Measurements from ENCODE around the gene TARBP1.

DNA sequence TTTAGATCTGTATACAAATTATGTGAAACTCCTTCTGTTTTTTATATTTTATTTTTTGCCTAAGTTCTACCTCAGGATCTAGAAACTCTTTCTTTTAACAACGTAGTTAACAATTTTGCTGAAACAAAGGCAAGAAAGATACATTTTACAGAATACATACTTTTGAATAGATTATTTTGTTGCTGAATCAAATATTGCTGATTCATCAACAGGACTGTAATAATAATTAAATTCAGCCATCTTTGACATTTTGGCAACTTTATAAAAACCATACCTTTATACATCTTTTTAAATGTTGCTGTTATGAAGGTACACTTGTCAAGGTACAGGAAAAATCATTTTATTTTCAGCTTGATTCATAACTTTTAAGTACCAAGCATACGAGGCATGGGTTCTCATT is 116.4 kb downstream of the TARBP1 start:
- no peak for TF ChIP-seq POLR2A (IDR thresholded peaks at IDR 0.05; ENCODE audit: low read depth)
- TF ChIP-seq, protein P1, sequence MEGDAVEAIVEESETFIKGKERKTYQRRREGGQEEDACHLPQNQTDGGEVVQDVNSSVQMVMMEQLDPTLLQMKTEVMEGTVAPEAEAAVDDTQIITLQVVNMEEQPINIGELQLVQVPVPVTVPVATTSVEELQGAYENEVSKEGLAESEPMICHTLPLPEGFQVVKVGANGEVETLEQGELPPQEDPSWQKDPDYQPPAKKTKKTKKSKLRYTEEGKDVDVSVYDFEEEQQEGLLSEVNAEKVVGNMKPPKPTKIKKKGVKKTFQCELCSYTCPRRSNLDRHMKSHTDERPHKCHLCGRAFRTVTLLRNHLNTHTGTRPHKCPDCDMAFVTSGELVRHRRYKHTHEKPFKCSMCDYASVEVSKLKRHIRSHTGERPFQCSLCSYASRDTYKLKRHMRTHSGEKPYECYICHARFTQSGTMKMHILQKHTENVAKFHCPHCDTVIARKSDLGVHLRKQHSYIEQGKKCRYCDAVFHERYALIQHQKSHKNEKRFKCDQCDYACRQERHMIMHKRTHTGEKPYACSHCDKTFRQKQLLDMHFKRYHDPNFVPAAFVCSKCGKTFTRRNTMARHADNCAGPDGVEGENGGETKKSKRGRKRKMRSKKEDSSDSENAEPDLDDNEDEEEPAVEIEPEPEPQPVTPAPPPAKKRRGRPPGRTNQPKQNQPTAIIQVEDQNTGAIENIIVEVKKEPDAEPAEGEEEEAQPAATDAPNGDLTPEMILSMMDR (IDR thresholded peaks at IDR 0.05), result no peak
